Loucy (cell line): Measurements from ENCODE around the gene FHIT.

Experiments used
- EZH2phosphoT487 ChIP-seq: fragments of 200-600 bp; IDR thresholded peaks from 2 replicates; pipeline ENCODE4 v1.6.1; 2018; ENCODE audit warnings: antibody characterized with exemption, mild to moderate bottlenecking, moderate library complexity, borderline replicate concordance
- TF ChIP-seq, protein P1 (sequence below): fragments of 200-600 bp; sonication (generic); conservative IDR thresholded peaks from 2 replicates; pipeline ENCODE4 v1.5.1; 2014; ENCODE audit warnings: mild to moderate bottlenecking, antibody characterized with exemption, low read length

GRCh38 chr3:60250206-60250605 is 1001.0 kb downstream of the FHIT start:
- TF ChIP-seq EZH2phosphoT487, result no peak
- TF ChIP-seq, protein P1, sequence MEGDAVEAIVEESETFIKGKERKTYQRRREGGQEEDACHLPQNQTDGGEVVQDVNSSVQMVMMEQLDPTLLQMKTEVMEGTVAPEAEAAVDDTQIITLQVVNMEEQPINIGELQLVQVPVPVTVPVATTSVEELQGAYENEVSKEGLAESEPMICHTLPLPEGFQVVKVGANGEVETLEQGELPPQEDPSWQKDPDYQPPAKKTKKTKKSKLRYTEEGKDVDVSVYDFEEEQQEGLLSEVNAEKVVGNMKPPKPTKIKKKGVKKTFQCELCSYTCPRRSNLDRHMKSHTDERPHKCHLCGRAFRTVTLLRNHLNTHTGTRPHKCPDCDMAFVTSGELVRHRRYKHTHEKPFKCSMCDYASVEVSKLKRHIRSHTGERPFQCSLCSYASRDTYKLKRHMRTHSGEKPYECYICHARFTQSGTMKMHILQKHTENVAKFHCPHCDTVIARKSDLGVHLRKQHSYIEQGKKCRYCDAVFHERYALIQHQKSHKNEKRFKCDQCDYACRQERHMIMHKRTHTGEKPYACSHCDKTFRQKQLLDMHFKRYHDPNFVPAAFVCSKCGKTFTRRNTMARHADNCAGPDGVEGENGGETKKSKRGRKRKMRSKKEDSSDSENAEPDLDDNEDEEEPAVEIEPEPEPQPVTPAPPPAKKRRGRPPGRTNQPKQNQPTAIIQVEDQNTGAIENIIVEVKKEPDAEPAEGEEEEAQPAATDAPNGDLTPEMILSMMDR, result no peak
